Osteocyte (in vitro differentiated cells): ENCODE measurements around the gene C3orf20. TPM values are rescaled to one million over a fixed set of nuclear protein-coding genes. Genes with fewer than 3 reads are reported as not detected.
A peak's percentile ranks its signal among the peaks of the same experiment; 100 is the strongest.

ENCODE experiments used
- DNase-seq: peaks from one replicate; pipeline ENCODE4 v3.0.0; 2021; ENCODE audit warnings: mixed read lengths; ENCODE audit not compliant: unreplicated experiment; ENCODE audit errors: extremely low spot score
- H3K27ac Mint-ChIP-seq: one replicate; pipeline ENCODE4 v1.8.0; 2021; ENCODE audit warnings: mild to moderate bottlenecking, mixed read lengths; ENCODE audit not compliant: unreplicated experiment
- H3K27me3 Mint-ChIP-seq: one replicate; pipeline ENCODE4 v1.8.0; 2021; ENCODE audit warnings: mixed read lengths; ENCODE audit not compliant: unreplicated experiment
- H3K36me3 Mint-ChIP-seq: one replicate; pipeline ENCODE4 v1.8.0; 2021; ENCODE audit warnings: mixed read lengths; ENCODE audit not compliant: unreplicated experiment
- H3K4me1 Mint-ChIP-seq: one replicate; pipeline ENCODE4 v1.8.0; 2021; ENCODE audit warnings: mixed read lengths; ENCODE audit not compliant: unreplicated experiment
- H3K4me3 Mint-ChIP-seq: one replicate; pipeline ENCODE4 v1.8.0; 2021; ENCODE audit warnings: mild to moderate bottlenecking, moderate library complexity, mixed read lengths; ENCODE audit not compliant: unreplicated experiment
- H3K9me3 Mint-ChIP-seq: one replicate; pipeline ENCODE4 v1.8.0; 2021; ENCODE audit warnings: mixed read lengths; ENCODE audit not compliant: unreplicated experiment
- total RNA-seq: library from RNA; stranded (reverse); gene quantifications from 2 replicates; pipeline ENCODE4 v1.2.1, GENCODE V29; 2021
- TF ChIP-seq, protein P1 (sequence below): fragments of 200-600 bp; sonication (generic); IDR thresholded peaks from 2 replicates; pipeline ENCODE4 v1.5.0; 2021; ENCODE audit warnings: antibody characterized with exemption, mild to moderate bottlenecking, moderate library complexity

C3orf20 gene
- total RNA-seq, 1 donor from 2014 or later: not detected

DNA sequence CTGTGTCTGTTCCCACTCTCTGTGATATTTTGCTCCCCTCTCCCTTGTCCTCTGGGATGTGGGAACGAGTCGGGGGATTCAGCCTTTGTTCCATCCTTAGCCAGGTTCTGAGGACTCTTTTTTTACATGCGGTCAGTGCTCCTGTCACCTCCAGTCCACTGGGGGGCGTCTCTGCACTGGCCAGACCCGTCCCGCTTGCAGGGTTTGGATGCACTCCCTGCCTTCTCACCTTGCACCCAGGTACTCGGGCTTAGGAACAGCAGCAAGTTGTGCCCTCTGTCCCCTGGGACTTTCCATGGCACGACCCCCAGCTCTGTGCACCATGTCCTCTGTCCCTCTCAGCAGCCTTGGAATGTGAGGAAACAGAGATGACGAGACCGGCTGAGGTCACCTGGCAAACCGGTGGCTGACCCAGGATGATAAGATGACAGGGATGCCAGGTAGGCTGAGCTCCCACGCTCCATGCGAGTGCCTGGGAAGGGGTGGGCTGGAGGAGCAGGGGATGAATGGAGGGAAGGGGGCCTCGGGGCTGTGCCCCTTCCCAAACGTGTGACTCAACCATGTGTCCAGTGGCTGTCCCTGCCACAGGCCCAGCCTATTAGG lies 116.5 kb downstream of the C3orf20 start:
- Mint-ChIP-seq H3K4me1 (peaks cover 4% of the 10 kb centered on the region), H3K27me3 (peaks cover 40% of the 10 kb centered on the region), H3K27ac (no peak overlapping the region), H3K4me3 (no peak overlapping the region), H3K36me3 (no peaks in the 10 kb centered on the region), H3K9me3 (no peaks in the 10 kb centered on the region)
- no peak for DNase-seq
- TF ChIP-seq, protein P1, sequence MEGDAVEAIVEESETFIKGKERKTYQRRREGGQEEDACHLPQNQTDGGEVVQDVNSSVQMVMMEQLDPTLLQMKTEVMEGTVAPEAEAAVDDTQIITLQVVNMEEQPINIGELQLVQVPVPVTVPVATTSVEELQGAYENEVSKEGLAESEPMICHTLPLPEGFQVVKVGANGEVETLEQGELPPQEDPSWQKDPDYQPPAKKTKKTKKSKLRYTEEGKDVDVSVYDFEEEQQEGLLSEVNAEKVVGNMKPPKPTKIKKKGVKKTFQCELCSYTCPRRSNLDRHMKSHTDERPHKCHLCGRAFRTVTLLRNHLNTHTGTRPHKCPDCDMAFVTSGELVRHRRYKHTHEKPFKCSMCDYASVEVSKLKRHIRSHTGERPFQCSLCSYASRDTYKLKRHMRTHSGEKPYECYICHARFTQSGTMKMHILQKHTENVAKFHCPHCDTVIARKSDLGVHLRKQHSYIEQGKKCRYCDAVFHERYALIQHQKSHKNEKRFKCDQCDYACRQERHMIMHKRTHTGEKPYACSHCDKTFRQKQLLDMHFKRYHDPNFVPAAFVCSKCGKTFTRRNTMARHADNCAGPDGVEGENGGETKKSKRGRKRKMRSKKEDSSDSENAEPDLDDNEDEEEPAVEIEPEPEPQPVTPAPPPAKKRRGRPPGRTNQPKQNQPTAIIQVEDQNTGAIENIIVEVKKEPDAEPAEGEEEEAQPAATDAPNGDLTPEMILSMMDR: peak; percentile 48

DNA sequence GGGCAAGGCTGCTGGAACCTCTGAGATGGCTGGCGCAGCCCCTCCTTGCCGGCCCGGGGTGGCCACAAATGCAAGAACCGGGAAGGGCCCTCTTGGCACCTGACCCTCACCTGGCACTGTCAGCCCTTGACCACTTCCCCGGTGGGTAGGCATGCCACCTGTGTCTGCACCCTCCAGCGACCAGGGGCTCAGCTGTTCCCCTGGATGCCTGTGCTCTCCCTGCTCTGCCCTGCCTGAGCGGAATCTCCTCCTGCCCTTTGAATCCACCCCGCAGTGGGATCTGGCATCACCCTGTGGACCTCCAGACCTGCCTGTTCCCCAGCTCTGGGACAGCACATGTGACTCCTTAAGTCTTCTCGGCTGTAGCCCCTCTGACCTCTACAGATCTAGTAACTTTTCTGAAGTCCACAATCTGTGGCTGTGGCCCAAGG lies 117.8 kb downstream of the C3orf20 start:
- Mint-ChIP-seq H3K9me3 (no peaks in the 10 kb centered on the region), H3K36me3 (no peaks in the 10 kb centered on the region), H3K4me1 (peaks cover 4% of the 10 kb centered on the region), H3K27ac (no peak overlapping the region), H3K27me3 (peaks cover 42% of the 10 kb centered on the region), H3K4me3 (no peak overlapping the region)
- no peak for DNase-seq
- TF ChIP-seq, protein P1: no peak

DNA sequence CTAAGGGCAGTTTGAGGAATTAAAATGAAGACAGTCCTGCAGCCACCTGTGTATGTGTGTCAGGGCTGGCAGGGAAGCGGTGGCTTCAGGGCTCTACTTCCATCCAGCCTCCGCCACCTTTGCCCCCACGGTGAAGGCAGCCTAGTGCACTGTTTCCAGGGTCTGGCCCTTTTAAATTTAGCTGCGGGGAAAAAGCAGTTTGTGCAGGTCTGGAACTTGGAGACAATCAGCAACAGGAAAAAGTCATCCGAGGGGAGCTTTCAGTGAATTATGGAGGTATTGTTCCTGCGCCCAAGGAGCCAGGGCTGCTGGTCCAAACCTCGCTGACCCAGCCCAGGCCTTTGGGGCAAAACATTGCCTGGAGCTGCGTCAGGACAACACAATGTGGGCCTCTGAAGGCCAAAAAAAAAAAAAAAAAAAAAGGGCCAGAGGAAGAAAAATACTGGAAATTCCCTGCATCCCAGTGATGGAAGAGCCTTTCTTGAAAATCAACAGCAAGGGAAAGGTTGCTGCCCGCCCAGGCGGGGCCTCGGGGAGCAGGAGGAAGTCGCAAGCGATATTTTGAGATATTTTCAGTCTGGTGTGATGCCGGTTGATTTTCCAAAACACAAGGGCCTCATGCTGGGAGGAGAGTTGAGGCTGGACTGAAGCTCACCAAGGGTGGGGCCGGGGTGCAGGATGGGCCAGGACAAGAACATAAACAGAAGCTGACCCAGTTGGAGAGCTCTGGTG lies 118.4 kb downstream of the C3orf20 start:
- Mint-ChIP-seq H3K36me3 (no peaks in the 10 kb centered on the region), H3K4me1 (peaks cover 4% of the 10 kb centered on the region), H3K4me3 (no peak overlapping the region), H3K27me3 (peaks cover 42% of the 10 kb centered on the region), H3K9me3 (no peaks in the 10 kb centered on the region), H3K27ac (no peak overlapping the region)
- no peak for DNase-seq
- TF ChIP-seq, protein P1: no peak

DNA sequence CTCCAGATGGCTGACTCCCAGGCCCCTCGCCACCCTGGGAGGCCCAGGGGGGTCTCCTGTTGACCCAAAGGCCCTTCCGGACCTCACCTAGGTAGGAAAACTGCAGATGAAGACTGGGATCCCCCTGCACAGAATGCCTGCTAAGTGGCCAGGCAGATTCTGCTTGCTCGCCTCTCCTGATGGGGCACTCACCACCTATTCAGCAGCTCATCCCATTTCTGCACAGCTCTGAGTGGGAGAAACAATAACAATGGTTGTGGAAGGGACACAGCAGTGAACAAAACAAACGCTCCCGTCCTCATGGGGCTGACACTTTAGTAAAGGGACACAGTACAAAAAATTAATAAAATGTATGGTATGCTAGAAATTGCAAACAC lies 118.9 kb downstream of the C3orf20 start:
- Mint-ChIP-seq H3K27me3 (peaks cover 42% of the 10 kb centered on the region), H3K27ac (no peak overlapping the region), H3K36me3 (no peaks in the 10 kb centered on the region), H3K4me3 (no peak overlapping the region), H3K9me3 (no peaks in the 10 kb centered on the region), H3K4me1 (peaks cover 4% of the 10 kb centered on the region)
- DNase-seq: no peak
- TF ChIP-seq, protein P1: no peak

DNA sequence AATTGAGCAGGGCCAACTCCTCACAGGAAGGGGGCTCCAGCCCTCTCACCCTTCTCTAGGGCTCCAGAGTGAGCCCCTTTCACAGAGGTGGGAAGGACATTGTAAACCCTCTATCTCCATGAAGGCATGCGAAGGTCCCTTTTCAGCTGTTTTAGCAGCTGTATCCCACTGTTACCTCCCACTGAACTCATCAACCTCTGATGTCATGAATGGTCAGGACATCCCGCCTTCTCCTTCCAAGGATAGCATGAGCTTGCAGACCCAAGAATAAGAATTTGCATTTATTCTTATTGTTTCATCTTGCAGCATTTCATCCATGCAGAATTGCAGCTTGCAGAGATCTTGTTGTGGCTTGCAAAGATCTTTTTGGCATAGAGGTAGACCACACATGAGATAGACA lies 119.5 kb downstream of the C3orf20 start:
- Mint-ChIP-seq H3K4me3 (no peak overlapping the region), H3K4me1 (peaks cover 4% of the 10 kb centered on the region), H3K9me3 (no peaks in the 10 kb centered on the region), H3K27me3 (peaks cover 42% of the 10 kb centered on the region), H3K27ac (no peak overlapping the region), H3K36me3 (no peaks in the 10 kb centered on the region)
- TF ChIP-seq, protein P1: no peak
- no peak for DNase-seq
